H9 (cell line): ENCODE results near the gene IGFBP1. TPM values are rescaled to one million over a fixed set of nuclear protein-coding genes. Genes with fewer than 3 reads are reported as not detected.
A peak's percentile ranks its signal among the peaks of the same experiment; 100 is the strongest.

Source experiments
- DNase-seq: peaks from one replicate; pipeline ENCODE4 v3.0.0-alpha.2; 2017
- H2AFZ ChIP-seq: one replicate; pipeline ENCODE4 v1.6.1; 2013; ENCODE audit warnings: mild to moderate bottlenecking, low read length, control low read depth, moderate library complexity
- H2AK5ac ChIP-seq: 2 replicates; pipeline ENCODE4 v1.6.1; 2013; ENCODE audit warnings: low read length, control low read depth, mixed read lengths; ENCODE audit not compliant: insufficient read length
- H2BK120ac ChIP-seq: one replicate; pipeline ENCODE4 v1.6.1; 2013; ENCODE audit warnings: low read depth, mild to moderate bottlenecking, low read length, control low read depth, inconsistent platforms; ENCODE audit not compliant: poor library complexity, severe bottlenecking
- H2BK12ac ChIP-seq: 2 replicates; pipeline ENCODE4 v1.6.1; 2013; ENCODE audit warnings: low read length, control low read depth, mixed read lengths, low read depth; ENCODE audit not compliant: insufficient read length
- H2BK15ac ChIP-seq: 2 replicates; pipeline ENCODE4 v1.6.1; 2013; ENCODE audit warnings: low read depth, low read length, control low read depth
- H2BK20ac ChIP-seq: one replicate; pipeline ENCODE4 v1.6.1; 2013; ENCODE audit warnings: low read depth, mild to moderate bottlenecking, low read length, control low read depth, inconsistent platforms; ENCODE audit not compliant: poor library complexity, severe bottlenecking
- H2BK5ac ChIP-seq: 2 replicates; pipeline ENCODE4 v1.6.1; 2013; ENCODE audit warnings: low read length, control low read depth, mixed read lengths; ENCODE audit not compliant: insufficient read length
- H3K14ac ChIP-seq: 2 replicates; pipeline ENCODE4 v1.6.1; 2013; ENCODE audit warnings: low read length, control low read depth; ENCODE audit not compliant: insufficient read depth
- H3K18ac ChIP-seq: 2 replicates; pipeline ENCODE4 v1.6.1; 2013; ENCODE audit warnings: low read depth, mild to moderate bottlenecking, mixed read lengths, low read length, control low read depth; ENCODE audit not compliant: insufficient read length
- H3K23ac ChIP-seq: 2 replicates; pipeline ENCODE4 v1.6.1; 2013; ENCODE audit warnings: low read length, control low read depth, mixed read lengths, low read depth; ENCODE audit not compliant: insufficient read length
- H3K23me2 ChIP-seq: 2 replicates; pipeline ENCODE4 v1.6.1; 2013; ENCODE audit warnings: low read depth, mild to moderate bottlenecking, mixed read lengths, low read length, control low read depth; ENCODE audit not compliant: insufficient read length, poor library complexity, severe bottlenecking
- H3K27ac ChIP-seq: 2 replicates; pipeline ENCODE4 v1.5.1; 2013; ENCODE audit warnings: low read length, control low read depth, mixed read lengths, low read depth; ENCODE audit not compliant: insufficient read length
- H3K27me3 ChIP-seq: 2 replicates; pipeline ENCODE4 v1.6.1; 2013; ENCODE audit warnings: low read length, control low read depth, inconsistent platforms; ENCODE audit not compliant: insufficient read depth
- H3K4ac ChIP-seq: 2 replicates; pipeline ENCODE4 v1.6.1; 2013; ENCODE audit warnings: low read depth, mild to moderate bottlenecking, control low read depth, inconsistent platforms, low read length, moderate library complexity
- H3K4me1 ChIP-seq: 2 replicates; pipeline ENCODE4 v1.6.1; 2013; ENCODE audit warnings: low read length, control low read depth, inconsistent platforms; ENCODE audit not compliant: insufficient read depth
- H3K4me2 ChIP-seq: 2 replicates; pipeline ENCODE4 v1.6.1; 2013; ENCODE audit warnings: low read length, control low read depth, mixed read lengths; ENCODE audit not compliant: insufficient read length, insufficient read depth
- H3K56ac ChIP-seq: 2 replicates; pipeline ENCODE4 v1.6.1; 2013; ENCODE audit warnings: low read depth, mild to moderate bottlenecking, mixed read lengths, low read length, control low read depth; ENCODE audit not compliant: insufficient read length
- H3K79me1 ChIP-seq: 2 replicates; pipeline ENCODE4 v1.6.1; 2013; ENCODE audit warnings: low read depth, mild to moderate bottlenecking, moderate library complexity, low read length, control low read depth, inconsistent platforms; ENCODE audit not compliant: insufficient read depth, poor library complexity, severe bottlenecking
- H3K79me2 ChIP-seq: 2 replicates; pipeline ENCODE4 v1.6.1; 2013; ENCODE audit warnings: low read length, control low read depth, inconsistent platforms; ENCODE audit not compliant: insufficient read depth
- H3K9ac ChIP-seq: 2 replicates; pipeline ENCODE4 v1.6.1; 2013; ENCODE audit warnings: low read length, control low read depth, mixed read lengths; ENCODE audit not compliant: insufficient read length; ENCODE audit errors: extremely low read depth
- H3K9me3 ChIP-seq: one replicate; pipeline ENCODE4 v1.6.1; 2013; ENCODE audit warnings: low read depth, low read length, inconsistent platforms; ENCODE audit not compliant: control insufficient read depth
- H3T11ph ChIP-seq: one replicate; pipeline ENCODE4 v1.6.1; 2013; ENCODE audit warnings: mild to moderate bottlenecking, low read length, control low read depth, inconsistent platforms
- H4K20me1 ChIP-seq: one replicate; pipeline ENCODE4 v1.6.1; 2013; ENCODE audit not compliant: control insufficient read depth, insufficient read length, insufficient read depth
- H4K5ac ChIP-seq: 2 replicates; pipeline ENCODE4 v1.6.1; 2013; ENCODE audit warnings: low read depth, mild to moderate bottlenecking, mixed read lengths, low read length, control low read depth; ENCODE audit not compliant: insufficient read length
- H4K8ac ChIP-seq: replicated peaks from 2 replicates; pipeline ENCODE4 v1.6.1; 2013; ENCODE audit warnings: low read length, control low read depth, mixed read lengths, low read depth; ENCODE audit not compliant: insufficient read length
- H4K91ac ChIP-seq: 2 replicates; pipeline ENCODE4 v1.6.1; 2013; ENCODE audit warnings: low read depth, mild to moderate bottlenecking, moderate library complexity, mixed read lengths, low read length, control low read depth; ENCODE audit not compliant: insufficient read length
- H3K27ac Mint-ChIP-seq, 3 experiments: 2 replicates in 2 of 3; 3 replicates in 1 of 3; pipeline ENCODE4 v1.8.0; 2020 to 2021; ENCODE audit warnings: mixed read lengths in 3 of 3, mild to moderate bottlenecking in 1 of 3, moderate library complexity in 1 of 3
- H3K27me3 Mint-ChIP-seq: 2 replicates; pipeline ENCODE4 v1.8.0; 2021; ENCODE audit warnings: low read depth, mild to moderate bottlenecking, moderate library complexity, mixed read lengths
- H3K36me3 Mint-ChIP-seq, 3 experiments: 2 replicates in 2 of 3; 3 replicates in 1 of 3; pipeline ENCODE4 v1.8.0; 2020 to 2021; ENCODE audit warnings: low read depth in 3 of 3, mixed read lengths in 3 of 3; ENCODE audit not compliant: insufficient read depth in 1 of 3
- H3K4me1 Mint-ChIP-seq, 2 experiments: 2 replicates each; pipeline ENCODE4 v1.8.0; 2020; ENCODE audit warnings: mixed read lengths in 2 of 2
- H3K4me3 Mint-ChIP-seq, 2 experiments: 2 replicates in 1 of 2; 3 replicates in 1 of 2; pipeline ENCODE4 v1.8.0; 2020 to 2021; ENCODE audit warnings: mild to moderate bottlenecking in 2 of 2, mixed read lengths in 2 of 2, moderate library complexity in 1 of 2
- H3K9me3 Mint-ChIP-seq, 2 experiments: 2 replicates in 1 of 2; 3 replicates in 1 of 2; pipeline ENCODE4 v1.8.0; 2020; ENCODE audit warnings: mild to moderate bottlenecking in 2 of 2, mixed read lengths in 2 of 2, moderate library complexity in 1 of 2
- CTCF ChIP-seq: fragments of 200-600 bp; sonication (generic); conservative IDR thresholded peaks from 3 replicates; pipeline ENCODE4 v1.8.0; 2021; ENCODE audit warnings: antibody characterized with exemption, mild to moderate bottlenecking
- WGBS: extraction: QIAGEN DNeasy Blood & Tissue Kit; methylation state at CpG from one replicate; pipeline ENCODE4 v1.1.7; 2013; ENCODE audit warnings: missing lambda C conversion rate, low lambda C conversion rate, mixed read lengths; ENCODE audit not compliant: insufficient read length; ENCODE audit errors: extremely low coverage; 5-methylcytosine and 5-hydroxymethylcytosine counted together
- total RNA-seq: library from RNA; stranded (reverse); gene quantifications from 2 replicates; pipeline ENCODE4 v1.2.1, GENCODE V29; 2021

Gene IGFBP1
- total RNA-seq, 1 experiment from 2014 or later = not detected

GRCh38 chr7:45922810-45923209, 34.5 kb downstream of the IGFBP1 start:
- DNase-seq = no peak
- peaks cover 5% of the 10 kb centered on the region; the same call in 1 of the 2 replicates for H3K4me1 ChIP-seq
- peaks cover 43 to 52% of the 10 kb centered on the region in 2 experiments for H3K4me1 Mint-ChIP-seq
- no peak overlapping the region for H3K14ac ChIP-seq
- no peaks in the 10 kb centered on the region for H3K9me3 ChIP-seq
- H3K4me2 ChIP-seq = peak overlapping the region; percentile 71
- peaks cover 14% of the 10 kb centered on the region for H3K23me2 ChIP-seq
- no CpG with 5 or more reads among the region's 11 CpGs for WGBS
- H3K27ac ChIP-seq = no peak overlapping the region
- H3K9ac ChIP-seq = no peak overlapping the region
- H2BK15ac ChIP-seq = no peak overlapping the region
- no peak overlapping the region for H3K56ac ChIP-seq
- H3K18ac ChIP-seq = no peak overlapping the region
- no peak overlapping the region for H2BK12ac ChIP-seq
- no peak overlapping the region for H3K27ac Mint-ChIP-seq
- no peak overlapping the region for H2BK120ac ChIP-seq
- no peak overlapping the region for H4K5ac ChIP-seq
- H3K36me3 Mint-ChIP-seq = no peaks in the 10 kb centered on the region; a peak in 2 of 7 replicates
- peaks cover 2 to 4% of the 10 kb centered on the region in 2 experiments; a peak in 2 of 5 replicates for H3K9me3 Mint-ChIP-seq
- peaks cover 60% of the 10 kb centered on the region for H3K27me3 Mint-ChIP-seq
- H3K23ac ChIP-seq = no peak overlapping the region
- H4K91ac ChIP-seq = no peak overlapping the region
- no peak overlapping the region for H2AFZ ChIP-seq
- H2AK5ac ChIP-seq = no peak overlapping the region
- H3K79me2 ChIP-seq = no peaks in the 10 kb centered on the region
- H3K4me3 Mint-ChIP-seq = peak overlapping the region; percentile 61 to 76
- no peak overlapping the region for H2BK20ac ChIP-seq
- no peak for TF ChIP-seq CTCF
- H3K79me1 ChIP-seq = no peaks in the 10 kb centered on the region
- H3T11ph ChIP-seq = no peak overlapping the region
- H3K4ac ChIP-seq = no peak overlapping the region
- no peaks in the 10 kb centered on the region for H4K20me1 ChIP-seq
- H4K8ac ChIP-seq = no peak overlapping the region
- H2BK5ac ChIP-seq = no peak overlapping the region
- H3K27me3 ChIP-seq = peaks cover 30% of the 10 kb centered on the region; the same call in 1 of the 2 replicates
